Heart left ventricle (tissue), 13 donors: ENCODE data around the gene STARD8.

Source experiments
- POLR2A ChIP-seq, 2 donors: fragments of 450-650 bp; IDR thresholded peaks; one replicate each; pipeline ENCODE4 v1.6.1; 2017; ENCODE audit warnings: antibody characterized with exemption in 2 of 2, mild to moderate bottlenecking in 2 of 2, moderate library complexity in 2 of 2
- TF ChIP-seq, protein P1 (sequence below), 12 donors: fragments of 200-600 bp; sonication (generic) in 4 of 12; IDR thresholded peaks; one replicate each; pipeline versions ENCODE4 v1.5.0 to v1.8.0; 2018 to 2022; ENCODE audit warnings: antibody characterized with exemption in 12 of 12, mild to moderate bottlenecking in 5 of 12
- donor health status: ischemic (EF 13 %, LVEDD 7.1; RV severe dilation, severe dysfunction).
- donor health status: DM: no; HTN: yes; CAD: no.
- donor health status: DM: no; HTN: no; CAD: no.
- donor health status: ischemic (EF 25% LVEDD 6.9; RV normal size, moderate dysfunction).
- donor health status: ischemic (EF 25% LVEDD 5.7; RV mildly dilated, moderate dysfunction).
- donor health status: ischemic (EF 35%, LVEDD 5.7; RV mildly dilated, moderate dysfunction).
- donor health status: nonischemic (EF 11% LVEDD 7.7; RV severe dilation, severe dysfunction).
- donor health status: DM: yes; HTN: yes; CAD: no.
- donor health status: PGD.
- donor health status: ischemic (EF 29% LVEDD 5.4; RV normal size, mild dysfunction).
- donor health status: nonischemic (EF 23%, LVEDD 6.1; RV moderate dilation, normal function).

DNA sequence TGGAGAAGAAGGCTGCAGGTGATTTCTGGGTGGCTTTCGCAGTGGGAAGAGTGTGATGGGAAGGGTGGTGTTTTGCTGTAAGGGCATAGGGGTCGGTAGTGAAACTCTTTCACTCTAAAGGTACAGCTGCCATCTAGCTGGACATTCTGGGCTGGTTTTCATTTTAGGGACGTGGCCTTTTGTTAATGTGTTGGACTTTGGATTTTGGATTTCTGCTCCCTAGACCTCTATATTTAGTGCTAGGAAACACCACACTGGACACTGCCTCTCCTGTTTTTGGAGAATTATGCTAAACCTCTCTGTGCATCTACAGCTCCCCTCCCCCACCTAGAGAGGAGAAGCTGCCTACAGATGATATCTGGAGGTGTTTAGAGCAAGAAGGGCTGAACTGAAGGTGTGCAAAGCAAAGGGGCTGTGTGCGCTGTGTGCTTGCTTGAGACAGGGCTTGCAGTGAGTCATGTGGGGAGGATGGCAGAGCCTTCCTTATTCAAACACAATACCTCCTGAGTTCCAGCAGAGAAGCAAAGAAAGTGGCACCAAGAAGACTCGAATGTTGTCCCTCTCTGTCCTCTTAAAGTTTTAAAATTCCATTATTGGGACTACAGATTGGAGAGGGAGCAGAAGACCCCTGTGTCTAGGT is 47.9 kb downstream of the STARD8 start:
- no peak for TF ChIP-seq POLR2A (IDR thresholded peaks at IDR 0.05)
- TF ChIP-seq, protein P1, sequence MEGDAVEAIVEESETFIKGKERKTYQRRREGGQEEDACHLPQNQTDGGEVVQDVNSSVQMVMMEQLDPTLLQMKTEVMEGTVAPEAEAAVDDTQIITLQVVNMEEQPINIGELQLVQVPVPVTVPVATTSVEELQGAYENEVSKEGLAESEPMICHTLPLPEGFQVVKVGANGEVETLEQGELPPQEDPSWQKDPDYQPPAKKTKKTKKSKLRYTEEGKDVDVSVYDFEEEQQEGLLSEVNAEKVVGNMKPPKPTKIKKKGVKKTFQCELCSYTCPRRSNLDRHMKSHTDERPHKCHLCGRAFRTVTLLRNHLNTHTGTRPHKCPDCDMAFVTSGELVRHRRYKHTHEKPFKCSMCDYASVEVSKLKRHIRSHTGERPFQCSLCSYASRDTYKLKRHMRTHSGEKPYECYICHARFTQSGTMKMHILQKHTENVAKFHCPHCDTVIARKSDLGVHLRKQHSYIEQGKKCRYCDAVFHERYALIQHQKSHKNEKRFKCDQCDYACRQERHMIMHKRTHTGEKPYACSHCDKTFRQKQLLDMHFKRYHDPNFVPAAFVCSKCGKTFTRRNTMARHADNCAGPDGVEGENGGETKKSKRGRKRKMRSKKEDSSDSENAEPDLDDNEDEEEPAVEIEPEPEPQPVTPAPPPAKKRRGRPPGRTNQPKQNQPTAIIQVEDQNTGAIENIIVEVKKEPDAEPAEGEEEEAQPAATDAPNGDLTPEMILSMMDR (IDR thresholded peaks at IDR 0.05), result no peak
